Embryonic facial prominence (tissue), 1 donor: ENCODE measurements around the gene LIPI.
"Not testable (repeated sequence)": the region's sequence is repeated elsewhere in the genome, so short reads cannot be mapped to it uniquely, and the experiment has no call there.

ENCODE experiments used
- DNase-seq: peaks from one replicate; pipeline ENCODE4 v3.0.0-alpha.2; 2016; ENCODE audit errors: extremely low spot score

LIPI gene

DNA sequence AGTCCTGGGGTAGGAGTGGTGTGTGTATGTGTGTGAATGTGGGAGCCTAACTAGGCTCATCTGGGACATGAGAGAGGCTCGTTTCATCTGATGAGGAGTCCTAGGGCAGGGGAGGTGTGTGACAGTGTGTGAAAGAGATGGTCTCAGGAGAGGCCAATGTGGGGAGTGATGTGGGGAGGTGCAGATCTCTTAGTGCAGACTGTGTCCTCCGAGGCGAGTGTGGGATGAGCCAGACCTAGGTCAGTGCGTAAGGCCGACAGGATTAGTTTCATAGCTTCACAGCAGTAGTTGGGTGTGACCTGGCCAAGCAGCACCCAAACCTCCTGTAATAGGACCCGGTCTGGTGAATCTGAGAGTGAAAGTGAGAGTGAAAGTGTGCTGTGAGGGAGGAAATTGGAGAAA, 94.7 kb downstream of the LIPI start:
- DNase-seq, result no peak

DNA sequence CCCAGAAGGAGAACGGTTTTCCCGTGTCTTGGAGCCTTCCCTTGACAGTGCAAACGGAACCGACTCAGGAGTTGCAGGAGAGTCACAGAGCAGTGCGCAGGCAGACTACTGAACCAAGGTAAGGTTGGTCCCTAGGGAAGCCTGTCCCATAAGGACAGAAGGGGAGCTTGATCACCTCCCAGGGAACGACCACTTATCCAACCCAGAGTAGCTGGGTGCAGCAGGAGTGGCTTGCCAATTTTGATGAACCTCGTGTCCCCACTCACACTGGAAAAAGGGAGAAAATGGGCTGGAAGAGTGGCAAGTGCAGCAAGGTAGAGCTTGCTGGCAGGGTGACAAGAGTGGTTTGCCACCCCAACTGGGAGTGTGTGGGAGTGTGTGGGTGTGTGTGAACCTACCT, 95.1 kb downstream of the LIPI start:
- no peak for DNase-seq

DNA sequence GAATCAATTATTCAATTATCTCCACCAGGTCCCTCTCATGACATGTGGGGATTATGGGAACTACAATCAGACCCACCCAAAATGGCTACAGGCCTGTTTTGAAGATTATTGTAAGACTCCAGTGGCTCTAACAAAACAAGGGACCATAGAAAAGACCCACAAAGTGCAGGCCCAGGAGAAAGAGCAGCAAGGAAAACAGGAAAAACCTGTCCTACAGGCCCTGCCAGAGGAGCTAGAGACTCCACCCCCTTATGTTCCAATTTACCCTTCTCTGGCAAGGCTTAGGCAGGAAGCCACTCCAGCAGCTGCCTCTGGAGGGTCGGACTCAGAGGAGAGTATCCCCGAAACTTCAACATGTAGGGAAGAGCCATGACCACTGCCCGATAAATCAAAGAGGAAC, 96.5 kb downstream of the LIPI start:
- DNase-seq, result no peak

DNA sequence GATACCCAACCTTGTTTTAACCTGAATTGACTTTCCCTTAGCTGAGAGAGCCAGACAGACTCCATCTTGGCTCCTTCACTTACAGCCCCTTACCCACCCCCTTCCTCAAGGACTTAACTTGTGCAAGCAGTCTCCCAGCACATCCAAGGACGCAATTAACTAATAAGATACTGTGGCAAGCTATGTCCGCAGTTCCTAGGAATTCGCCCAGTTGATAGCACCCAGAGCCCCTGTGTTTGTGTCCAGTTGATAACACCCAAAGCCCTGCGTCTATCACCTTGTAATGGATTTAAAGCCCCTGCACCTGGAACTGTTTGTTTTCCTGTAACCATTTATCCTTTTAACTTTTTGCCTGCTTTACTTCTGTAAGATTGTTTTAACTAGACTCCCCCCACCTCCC, 106.2 kb downstream of the LIPI start:
- not testable (repeated sequence) for DNase-seq

DNA sequence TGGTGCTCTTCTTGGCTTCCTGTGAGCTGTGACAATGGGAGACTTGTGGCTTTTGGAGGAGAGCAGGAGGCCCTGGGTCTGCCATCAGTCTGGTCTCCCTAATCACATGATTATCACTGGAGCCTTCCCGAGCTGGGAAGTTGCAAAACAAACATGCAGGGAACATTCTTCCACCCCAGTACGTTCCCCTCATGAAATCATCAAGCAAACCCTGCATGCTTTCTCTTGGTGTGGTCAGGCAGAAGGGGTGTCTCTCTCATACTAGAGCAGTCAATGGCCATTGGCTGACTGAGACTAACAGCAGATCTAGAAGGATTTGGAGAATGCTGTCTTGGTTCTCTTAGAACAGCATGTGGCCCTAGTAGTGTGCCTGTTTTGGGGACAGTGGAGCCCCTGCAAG, 111.2 kb downstream of the LIPI start:
- DNase-seq, result no peak

DNA sequence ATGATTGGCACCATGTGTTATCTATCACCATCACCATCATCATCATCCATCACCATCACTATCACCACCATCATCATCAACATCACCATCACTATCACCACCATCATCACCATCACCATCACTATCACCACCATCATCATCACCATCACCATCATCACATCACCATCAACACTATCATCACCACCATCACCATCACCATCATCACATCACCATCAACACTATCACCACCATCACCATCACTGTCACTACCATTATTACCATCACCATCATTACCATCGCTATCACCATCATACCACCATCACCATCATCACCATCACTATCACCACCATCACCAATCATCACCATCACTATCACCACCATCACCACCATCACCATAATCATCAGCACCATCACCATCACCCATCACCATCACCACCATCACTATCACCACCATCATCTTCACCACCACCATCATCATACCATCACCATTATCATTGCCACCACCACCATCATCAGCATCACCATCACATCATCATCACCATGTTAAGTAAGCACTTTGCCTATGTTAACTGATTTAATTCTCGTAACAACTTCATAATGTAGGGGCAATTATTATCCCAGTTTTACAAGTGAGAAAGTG, 112.8 kb downstream of the LIPI start:
- DNase-seq, result no peak

DNA sequence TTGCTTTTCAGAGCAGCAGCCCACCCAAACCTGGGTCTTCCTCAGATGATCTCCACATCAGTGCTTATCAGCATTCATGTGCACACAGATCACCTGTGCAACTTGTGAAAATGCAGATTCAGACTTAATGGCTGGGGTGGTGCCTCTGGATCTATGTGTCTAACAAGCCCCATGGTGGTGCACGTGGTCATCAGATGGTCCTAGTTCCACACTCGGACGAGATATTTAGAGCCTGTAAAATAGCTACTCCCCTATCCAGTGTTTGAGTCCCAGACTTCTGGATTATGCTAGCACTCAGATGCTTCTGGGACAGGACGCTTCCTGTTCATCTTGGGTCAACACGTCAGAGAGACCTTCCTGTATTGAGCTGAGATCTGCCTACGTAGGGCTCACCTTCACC, 114.2 kb downstream of the LIPI start:
- no peak for DNase-seq

DNA sequence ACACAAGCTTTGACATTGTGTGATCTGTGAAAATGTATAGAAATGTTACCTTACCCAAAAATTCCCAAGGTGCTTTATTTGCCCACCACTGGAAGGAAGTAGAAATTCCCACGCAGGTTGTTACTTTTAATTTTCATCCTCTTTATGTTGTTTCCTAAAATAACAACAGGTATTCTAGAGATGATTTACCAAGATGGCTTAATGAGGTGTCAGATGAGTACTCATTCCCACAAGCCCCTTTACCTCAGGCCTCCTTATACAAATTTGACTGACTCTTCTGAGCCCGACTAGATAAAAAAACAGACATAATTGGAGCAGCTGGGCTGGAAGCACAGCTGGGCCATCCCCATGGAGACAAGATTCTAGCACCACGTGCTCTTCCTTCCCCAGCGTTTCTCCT, 114.6 kb downstream of the LIPI start:
- DNase-seq, result no peak

DNA sequence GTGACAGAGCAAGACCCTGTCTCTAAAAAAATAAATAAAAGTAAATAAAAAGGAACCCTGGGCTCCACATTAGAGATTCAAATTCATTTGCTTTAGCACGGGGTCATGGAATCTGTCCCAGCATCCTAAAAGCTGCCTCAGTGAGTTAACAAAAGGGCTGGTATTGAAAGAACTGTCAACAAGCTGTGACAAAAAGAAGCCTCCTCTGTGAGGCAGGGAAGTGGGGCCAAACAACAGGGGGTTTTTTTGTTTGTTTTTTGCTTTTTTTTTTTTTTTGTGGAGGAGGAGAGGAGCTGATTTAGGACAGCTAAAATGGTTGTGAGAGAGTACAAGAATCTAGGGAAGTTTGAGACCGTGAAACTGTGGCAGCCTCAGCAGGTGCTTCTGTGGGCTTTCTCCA, 115.7 kb downstream of the LIPI start:
- no peak for DNase-seq

DNA sequence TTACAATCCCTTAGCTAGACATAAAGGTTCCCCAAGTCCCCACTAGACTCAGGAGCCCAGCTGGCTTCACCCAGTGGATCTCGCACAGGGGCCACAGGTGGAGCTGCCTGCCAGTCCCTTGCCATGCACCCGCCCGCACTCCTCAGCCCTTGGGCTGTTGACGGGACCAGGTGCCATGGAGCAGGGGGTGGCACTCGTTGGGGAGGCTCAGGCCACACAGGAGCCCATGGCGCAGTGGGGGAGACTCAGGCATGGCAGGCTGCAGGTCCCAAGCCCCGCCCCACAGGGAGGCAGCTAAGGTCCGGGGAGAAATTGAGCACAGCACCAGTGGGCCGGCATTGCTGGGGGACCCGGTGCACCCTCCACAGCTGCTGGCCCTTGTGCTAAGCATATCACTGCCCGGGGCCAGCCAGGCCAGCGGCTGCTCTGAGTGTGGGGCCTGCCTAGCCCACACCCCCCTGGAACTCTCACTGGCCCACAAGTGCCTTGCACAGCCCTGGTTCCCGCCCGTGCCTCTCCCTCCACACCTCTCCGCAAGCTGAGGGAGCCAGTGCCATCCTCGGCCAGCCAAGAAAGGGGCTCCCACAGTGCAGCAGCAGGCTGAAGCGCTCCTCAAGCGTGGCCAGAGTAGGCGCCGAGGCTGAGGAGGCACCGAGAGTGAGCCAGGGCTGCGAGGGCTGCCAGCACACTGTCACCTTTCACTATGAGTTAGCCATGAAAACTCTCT, 117.8 kb downstream of the LIPI start:
- no peak for DNase-seq

DNA sequence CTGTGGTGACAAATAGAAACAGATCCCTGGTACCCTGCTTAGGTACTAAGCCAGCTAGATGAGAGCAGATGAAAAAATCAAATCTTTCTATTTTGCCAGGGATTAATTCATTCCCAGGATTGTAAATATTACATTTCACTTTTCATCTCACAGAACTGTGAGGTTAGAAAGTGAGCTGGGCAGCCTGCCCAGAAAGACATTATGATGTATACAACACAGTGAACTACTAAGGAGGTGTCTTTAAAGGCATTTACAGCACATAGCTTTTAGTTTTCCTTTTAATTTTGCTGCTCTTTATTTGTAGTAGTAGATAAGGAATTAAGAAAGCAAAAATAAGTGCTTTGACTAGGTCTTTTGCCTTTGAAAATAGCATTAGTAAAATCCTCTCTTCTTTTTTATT, 120.6 kb downstream of the LIPI start:
- DNase-seq, result not testable (repeated sequence)

DNA sequence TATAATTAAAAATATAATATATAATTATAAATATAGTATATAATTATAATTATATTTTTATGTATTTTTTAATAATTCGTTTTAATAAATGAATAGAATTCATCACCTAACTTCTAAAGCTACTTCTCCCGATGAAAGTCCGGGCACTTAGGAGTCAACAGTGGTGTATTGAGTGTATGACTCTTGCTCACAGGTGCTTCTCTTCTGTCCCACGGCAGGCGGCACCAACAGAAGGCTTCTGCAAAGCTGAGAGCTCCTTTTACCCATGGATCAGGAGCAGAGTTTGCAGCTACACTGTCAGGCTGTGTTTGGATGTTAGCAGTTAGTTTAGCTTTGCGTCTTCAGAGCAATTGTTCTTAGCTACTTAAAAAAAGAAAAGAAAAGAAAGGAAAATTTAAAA, 122.4 kb downstream of the LIPI start:
- no peak for DNase-seq

DNA sequence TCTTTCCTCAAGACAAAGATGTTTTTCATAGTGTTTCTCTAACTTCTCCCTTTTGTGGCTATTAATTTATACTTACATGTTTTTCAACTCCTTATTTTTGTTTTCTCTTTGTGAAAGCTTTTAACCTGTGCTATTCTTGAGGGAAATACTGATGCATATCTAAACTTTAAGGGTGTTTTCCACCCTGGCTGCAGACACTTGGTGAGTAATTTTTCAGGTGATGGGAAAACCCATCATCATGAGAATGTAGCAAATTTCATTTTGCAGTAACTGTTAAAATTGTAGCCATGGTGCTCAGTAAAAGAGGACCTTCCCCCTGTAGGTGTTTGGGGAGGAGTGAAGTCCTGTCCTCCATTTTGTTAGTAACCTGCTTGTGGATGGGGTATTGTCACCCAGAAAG, 124.2 kb downstream of the LIPI start:
- DNase-seq, result no peak

DNA sequence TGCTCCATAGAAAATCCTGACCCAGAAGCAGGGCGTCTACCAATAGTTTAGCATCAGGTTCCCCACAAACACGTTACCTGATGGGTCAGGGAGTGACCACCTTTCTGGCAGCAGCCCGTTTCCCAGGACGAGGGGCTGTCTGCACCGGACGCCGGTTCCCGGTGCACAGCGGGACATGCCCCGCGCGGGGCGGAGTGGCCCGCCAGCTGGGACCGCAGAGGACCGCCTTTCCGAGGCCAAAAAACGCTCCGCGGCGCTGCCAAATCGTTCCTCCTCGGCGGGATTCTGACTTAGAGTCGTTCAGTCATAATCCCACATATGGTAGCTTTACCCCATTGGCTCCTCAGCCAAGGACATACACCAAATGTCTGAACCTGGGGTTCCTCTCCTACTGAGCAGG, 126.1 kb downstream of the LIPI start:
- no peak for DNase-seq

DNA sequence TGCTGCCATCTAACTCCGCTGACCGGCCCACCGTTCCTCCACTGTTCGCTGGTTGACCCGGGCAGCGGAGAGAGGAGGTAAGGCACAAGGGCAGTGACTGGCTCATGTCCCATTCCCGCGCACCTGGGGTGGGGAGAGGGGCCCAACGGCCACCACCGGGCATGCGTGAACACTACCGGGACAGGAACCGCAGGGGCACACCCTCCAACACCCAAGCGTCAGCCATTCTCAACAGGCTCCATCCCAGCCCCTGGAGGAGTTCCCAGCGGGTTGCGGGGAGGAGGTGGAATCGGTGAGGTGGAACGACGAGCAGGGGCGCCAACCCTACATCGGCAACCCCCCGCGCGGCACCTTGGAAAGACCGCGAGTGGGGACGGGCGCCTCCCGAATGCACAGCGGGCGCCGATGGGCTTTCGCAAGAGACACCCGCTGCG, 126.7 kb downstream of the LIPI start:
- no peak for DNase-seq

DNA sequence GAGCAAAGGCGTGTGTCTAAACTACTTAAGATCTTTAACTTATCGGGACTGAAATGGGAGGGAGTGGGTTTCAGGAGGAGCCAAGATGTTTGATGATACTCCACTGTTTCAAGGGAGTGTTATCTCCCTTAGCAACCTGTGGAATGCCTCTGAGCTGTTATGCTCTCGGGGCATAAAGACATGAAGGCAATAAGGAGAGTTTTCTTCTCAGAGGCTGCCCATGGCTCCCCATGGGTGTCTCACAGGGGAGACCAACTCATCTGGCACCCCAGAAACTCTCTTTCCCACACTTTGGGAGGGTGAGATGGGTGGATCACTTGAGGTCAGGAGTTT, 130.0 kb downstream of the LIPI start:
- DNase-seq, result no peak

DNA sequence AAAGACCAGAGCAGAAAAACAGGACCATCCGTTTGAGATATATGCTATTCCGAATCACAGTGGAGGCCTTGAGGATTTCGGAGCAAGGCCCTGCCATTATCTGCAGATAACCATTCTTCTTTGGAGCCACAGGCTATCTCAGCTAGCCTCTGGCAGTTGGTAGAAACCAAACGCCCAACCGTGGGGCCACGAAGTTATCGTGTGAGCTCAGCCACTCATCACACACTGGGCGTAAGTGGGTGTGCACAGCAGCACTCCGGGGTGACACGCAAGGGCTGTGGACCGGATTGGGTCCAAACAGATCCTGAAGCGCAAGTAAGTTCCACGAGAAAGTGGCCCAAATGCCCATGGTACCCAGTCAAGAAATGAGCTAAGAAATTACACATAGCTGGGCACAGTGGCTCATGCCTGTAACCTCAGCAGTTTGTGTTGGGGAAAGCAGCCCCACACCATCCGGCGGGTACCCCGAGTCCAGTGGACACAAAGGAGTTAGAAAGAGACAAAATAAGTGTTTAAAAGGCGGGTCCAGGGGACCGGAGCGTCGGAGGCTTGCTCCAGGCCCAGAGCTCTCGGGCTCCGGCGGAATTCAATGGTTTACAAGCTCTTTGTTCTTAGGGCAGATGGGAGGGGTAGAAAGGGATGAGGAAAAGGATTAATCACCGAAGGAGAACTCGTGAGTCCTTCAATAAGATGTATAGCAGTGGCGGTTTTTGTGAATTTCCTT, 130.6 kb downstream of the LIPI start:
- DNase-seq, result no peak

DNA sequence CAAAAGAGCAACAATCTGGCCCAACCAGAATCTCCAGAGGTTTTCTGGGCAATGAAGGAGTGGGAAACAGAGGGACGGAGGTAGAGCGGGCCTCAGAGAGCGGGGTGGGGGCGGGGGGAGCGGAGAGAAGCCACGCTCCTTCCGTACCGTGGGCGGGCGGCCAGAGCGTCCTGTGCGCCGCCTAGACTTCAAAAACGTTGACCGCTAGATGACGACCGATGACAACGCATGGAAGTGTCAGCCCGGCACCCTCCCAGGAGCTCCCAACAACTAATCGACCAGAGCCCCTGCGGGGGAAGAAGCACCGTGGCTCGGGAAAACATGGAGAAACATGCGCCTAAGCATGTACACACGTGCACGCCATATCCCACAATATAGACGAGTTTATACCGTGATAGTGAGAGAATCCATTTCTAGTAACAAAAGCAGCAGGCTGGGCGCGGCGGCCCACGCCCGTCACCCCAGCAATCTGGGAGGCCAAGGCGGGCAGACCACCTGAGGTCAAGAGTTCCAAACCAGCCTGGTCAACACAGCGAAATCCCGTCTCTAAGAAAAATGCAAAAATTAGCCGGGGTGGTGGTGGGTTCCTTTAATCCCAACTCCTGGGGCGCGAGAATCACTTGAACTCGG, 131.9 kb downstream of the LIPI start:
- no peak for DNase-seq

DNA sequence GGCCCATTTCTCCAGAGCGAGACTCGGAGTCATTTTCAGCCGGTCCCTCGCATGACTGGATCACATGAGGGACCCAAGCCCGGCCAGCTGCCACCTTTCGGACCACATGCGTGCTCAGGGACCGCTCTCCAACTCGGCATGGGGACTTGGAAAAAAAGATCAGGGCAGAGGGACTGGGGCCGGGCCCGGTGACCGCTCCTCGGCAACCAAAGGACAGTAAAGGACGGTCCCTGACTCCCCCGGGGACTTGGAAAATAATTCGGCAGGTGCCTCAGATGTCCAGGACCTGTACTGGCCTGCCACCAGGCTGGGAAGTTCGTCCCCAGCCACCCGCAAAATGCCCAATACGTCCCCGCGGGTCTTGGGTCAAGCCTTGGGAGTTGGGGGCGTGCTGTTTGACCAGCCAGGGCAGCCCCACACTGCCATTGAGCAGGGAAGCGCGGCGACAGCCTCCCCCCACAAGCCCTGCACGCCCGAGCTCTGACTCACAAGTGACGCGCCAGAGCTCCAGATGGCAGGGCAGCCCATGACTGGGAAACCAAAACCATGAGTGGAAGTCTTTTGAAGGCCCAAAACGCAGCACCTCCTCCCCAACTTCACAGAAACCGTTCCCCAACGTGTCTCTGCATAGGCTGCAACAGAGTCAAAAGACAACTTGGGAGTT, 134.5 kb downstream of the LIPI start:
- no peak for DNase-seq

DNA sequence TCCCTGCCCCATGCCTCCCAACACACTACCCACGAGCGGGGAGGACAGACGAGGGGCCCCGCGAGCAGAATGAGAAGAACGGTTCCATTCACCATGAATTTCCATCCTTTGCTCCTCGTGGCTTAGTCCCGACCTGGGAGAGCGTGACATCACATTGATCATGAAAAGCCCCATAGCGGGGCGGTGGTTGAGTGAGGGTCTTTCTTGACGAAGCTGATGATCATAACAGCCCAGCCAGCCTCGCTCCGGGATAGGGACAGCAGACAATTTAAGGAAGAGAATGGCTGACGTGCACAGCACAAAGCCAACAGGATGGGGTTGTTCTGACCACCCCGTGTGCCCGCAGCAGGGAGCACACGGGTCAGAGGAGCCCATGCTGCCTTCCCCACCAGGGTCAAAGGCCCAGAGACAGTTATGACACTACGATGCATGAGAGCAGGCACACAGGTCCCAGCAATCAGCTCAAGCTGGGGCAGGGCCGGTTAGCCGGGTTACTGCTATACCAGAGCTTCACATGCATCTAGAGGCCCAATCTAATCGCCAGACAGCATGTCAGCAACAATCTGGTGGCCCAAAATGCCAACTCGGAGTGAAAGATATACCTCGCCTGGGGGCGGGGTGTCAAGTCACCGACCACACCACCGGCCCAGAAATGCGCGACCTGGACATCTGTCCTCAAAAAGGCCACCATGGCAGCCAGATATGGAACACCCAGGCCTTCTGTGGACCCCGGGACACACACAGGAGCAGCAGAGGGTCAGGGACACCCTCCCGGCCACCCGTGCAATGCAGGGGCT, 135.2 kb downstream of the LIPI start:
- no peak for DNase-seq

DNA sequence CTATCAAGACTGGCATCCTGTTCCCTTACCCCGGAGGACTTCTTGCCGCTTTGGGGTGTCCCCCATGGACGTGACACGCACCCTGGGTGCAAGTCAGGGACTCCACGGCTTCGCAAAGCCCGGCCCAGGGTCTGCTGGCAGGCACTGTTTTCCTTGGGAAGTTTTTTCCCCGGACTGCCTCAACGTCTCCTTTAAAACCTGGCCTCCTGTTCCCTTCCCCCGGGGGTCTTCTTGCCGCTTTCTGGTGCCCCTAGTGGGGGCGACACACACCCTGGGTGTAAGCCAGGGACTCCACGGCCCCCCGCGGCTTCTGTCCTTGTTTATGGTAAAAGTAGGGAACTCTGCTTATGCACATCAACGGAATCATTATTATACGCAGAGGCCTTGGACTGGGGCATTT, 136.6 kb downstream of the LIPI start:
- DNase-seq, result no peak
